GM12878 (cell line): Measurements from ENCODE around the gene NAA10.

ENCODE experiments used
- CBFB ChIP-seq: IDR thresholded peaks from 2 replicates; pipeline ENCODE4 v1.6.1; 2016; ENCODE audit warnings: antibody characterized with exemption, low read depth
- CREB1 ChIP-seq: IDR thresholded peaks from 2 replicates; pipeline ENCODE4 v1.6.1; 2012; ENCODE audit warnings: low read depth, mild to moderate bottlenecking, inconsistent platforms
- KDM1A ChIP-seq: fragments of 200-600 bp; sonication (generic); IDR thresholded peaks from 2 replicates; pipeline ENCODE4 v1.6.1; 2016; ENCODE audit warnings: borderline replicate concordance
- POLR2A ChIP-seq: IDR thresholded peaks from 2 replicates; pipeline ENCODE4 v1.6.1; 2011; ENCODE audit warnings: low read depth, mild to moderate bottlenecking, low read length
- SREBF2 ChIP-seq: IDR thresholded peaks from 2 replicates; pipeline ENCODE4 v1.6.1; 2012; ENCODE audit warnings: mild to moderate bottlenecking, low read length
- ZZZ3 ChIP-seq: IDR thresholded peaks from 2 replicates; pipeline ENCODE4 v1.6.1; 2011; ENCODE audit warnings: low read depth; ENCODE audit not compliant: control insufficient read depth, insufficient read length
- TF ChIP-seq, protein P1 (sequence below): IDR thresholded peaks from 2 replicates; pipeline ENCODE4 v1.6.1; 2011; ENCODE audit warnings: low read depth, low read length, improper control_type of control experiment, borderline replicate concordance
- TF ChIP-seq, protein P2 (sequence below): IDR thresholded peaks from 2 replicates; pipeline ENCODE4 v1.6.1; 2012; ENCODE audit warnings: mild to moderate bottlenecking, low read depth, low read length
- TF ChIP-seq, protein P3 (sequence below): fragments of 450-650 bp; IDR thresholded peaks from 2 replicates; pipeline ENCODE4 v1.6.1; 2018; ENCODE audit warnings: borderline replicate concordance, mild to moderate bottlenecking; ENCODE audit not compliant: partially characterized antibody
- TF ChIP-seq, protein P4 (sequence below): IDR thresholded peaks from 2 replicates; pipeline ENCODE4 v1.6.1; 2011; ENCODE audit warnings: borderline replicate concordance, low read depth, mild to moderate bottlenecking, moderate library complexity, low read length; ENCODE audit not compliant: insufficient read depth, poor library complexity, severe bottlenecking

DNA sequence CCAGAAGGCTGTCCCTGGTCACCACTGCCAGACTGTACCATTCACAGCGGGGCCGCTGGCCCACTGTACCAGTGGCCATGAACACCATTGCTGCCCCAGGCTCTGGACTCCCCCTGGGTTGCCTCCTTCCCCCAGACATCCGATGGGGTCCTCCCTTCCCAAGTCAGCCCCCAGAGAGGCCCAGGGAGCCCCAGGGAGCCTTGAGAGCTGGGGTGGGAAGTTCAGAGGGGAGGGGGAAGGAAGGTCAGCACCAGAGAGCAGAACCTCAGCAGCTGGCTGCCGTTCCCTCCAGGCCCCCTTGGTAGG is 8.3 kb downstream of the NAA10 start:
- no peak for TF ChIP-seq SREBF2
- no peak for TF ChIP-seq CREB1
- peak; percentile 92 for TF ChIP-seq POLR2A
- TF ChIP-seq, protein P1, sequence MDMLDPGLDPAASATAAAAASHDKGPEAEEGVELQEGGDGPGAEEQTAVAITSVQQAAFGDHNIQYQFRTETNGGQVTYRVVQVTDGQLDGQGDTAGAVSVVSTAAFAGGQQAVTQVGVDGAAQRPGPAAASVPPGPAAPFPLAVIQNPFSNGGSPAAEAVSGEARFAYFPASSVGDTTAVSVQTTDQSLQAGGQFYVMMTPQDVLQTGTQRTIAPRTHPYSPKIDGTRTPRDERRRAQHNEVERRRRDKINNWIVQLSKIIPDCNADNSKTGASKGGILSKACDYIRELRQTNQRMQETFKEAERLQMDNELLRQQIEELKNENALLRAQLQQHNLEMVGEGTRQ = no peak
- no peak for TF ChIP-seq CBFB
- no peak for TF ChIP-seq KDM1A
- TF ChIP-seq, protein P2, sequence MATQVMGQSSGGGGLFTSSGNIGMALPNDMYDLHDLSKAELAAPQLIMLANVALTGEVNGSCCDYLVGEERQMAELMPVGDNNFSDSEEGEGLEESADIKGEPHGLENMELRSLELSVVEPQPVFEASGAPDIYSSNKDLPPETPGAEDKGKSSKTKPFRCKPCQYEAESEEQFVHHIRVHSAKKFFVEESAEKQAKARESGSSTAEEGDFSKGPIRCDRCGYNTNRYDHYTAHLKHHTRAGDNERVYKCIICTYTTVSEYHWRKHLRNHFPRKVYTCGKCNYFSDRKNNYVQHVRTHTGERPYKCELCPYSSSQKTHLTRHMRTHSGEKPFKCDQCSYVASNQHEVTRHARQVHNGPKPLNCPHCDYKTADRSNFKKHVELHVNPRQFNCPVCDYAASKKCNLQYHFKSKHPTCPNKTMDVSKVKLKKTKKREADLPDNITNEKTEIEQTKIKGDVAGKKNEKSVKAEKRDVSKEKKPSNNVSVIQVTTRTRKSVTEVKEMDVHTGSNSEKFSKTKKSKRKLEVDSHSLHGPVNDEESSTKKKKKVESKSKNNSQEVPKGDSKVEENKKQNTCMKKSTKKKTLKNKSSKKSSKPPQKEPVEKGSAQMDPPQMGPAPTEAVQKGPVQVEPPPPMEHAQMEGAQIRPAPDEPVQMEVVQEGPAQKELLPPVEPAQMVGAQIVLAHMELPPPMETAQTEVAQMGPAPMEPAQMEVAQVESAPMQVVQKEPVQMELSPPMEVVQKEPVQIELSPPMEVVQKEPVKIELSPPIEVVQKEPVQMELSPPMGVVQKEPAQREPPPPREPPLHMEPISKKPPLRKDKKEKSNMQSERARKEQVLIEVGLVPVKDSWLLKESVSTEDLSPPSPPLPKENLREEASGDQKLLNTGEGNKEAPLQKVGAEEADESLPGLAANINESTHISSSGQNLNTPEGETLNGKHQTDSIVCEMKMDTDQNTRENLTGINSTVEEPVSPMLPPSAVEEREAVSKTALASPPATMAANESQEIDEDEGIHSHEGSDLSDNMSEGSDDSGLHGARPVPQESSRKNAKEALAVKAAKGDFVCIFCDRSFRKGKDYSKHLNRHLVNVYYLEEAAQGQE = no peak
- TF ChIP-seq, protein P3, sequence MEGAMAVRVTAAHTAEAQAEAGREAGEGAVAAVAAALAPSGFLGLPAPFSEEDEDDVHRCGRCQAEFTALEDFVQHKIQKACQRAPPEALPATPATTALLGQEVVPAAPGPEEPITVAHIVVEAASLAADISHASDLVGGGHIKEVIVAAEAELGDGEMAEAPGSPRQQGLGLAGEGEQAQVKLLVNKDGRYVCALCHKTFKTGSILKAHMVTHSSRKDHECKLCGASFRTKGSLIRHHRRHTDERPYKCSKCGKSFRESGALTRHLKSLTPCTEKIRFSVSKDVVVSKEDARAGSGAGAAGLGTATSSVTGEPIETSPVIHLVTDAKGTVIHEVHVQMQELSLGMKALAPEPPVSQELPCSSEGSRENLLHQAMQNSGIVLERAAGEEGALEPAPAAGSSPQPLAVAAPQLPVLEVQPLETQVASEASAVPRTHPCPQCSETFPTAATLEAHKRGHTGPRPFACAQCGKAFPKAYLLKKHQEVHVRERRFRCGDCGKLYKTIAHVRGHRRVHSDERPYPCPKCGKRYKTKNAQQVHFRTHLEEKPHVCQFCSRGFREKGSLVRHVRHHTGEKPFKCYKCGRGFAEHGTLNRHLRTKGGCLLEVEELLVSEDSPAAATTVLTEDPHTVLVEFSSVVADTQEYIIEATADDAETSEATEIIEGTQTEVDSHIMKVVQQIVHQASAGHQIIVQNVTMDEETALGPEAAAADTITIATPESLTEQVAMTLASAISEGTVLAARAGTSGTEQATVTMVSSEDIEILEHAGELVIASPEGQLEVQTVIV = no peak
- TF ChIP-seq ZZZ3 = no peak
- TF ChIP-seq, protein P4, sequence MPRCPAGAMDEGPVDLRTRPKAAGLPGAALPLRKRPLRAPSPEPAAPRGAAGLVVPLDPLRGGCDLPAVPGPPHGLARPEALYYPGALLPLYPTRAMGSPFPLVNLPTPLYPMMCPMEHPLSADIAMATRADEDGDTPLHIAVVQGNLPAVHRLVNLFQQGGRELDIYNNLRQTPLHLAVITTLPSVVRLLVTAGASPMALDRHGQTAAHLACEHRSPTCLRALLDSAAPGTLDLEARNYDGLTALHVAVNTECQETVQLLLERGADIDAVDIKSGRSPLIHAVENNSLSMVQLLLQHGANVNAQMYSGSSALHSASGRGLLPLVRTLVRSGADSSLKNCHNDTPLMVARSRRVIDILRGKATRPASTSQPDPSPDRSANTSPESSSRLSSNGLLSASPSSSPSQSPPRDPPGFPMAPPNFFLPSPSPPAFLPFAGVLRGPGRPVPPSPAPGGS = no peak
